Midbrain (tissue), 1 donor: ENCODE data around the gene FNBP1L.

Experiments
- DNase-seq: peaks from one replicate; lab custom pipeline; 2025; lab: John Stamatoyannopoulos, UW

Gene FNBP1L

DNA sequence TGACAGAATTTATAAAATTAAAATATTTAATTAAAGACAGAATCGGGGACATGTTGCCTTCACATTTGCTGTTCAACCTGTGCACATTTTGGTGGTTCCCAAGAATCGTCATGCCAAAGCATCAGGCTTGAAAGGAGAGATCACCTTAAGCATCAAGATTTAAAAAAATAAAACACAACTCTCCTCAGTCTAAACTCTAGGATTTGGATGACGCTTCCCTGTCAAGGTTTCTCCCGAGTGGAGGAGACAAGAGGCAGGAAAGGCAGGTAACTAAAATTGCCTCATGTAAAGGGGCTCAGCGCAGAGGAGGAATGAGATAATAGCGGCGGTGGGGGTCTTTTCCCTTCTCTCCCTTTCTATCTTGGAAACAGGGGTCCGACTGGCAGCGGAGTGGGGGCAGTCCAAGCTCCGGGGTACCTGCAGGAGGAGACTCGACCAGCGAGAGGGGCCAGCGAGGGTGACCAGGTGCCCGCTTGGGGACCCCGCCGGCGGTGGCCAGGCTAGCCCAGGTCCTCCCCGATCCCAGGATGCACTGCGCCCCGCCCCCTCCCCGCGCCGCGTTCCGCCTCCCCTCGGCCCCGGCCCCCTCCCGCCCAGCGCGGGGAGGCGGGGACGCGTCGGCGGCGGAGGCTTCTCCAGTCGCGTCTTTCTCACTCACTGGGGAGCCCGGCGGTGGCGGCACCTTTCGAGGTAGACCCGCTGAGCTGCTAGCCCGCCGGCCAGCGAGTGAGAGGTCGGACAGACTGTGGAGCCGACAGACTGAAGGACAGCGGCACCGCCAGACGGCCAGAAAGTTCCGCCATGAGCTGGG, at the start of gene FNBP1L:
Gene FNBP1L, plus strand, starts transcription at position 638 of the 811 bp plus-strand sequence. Its CDS starts 164 bp downstream, at position 802.
- DNase-seq: peak; percentile 69

DNA sequence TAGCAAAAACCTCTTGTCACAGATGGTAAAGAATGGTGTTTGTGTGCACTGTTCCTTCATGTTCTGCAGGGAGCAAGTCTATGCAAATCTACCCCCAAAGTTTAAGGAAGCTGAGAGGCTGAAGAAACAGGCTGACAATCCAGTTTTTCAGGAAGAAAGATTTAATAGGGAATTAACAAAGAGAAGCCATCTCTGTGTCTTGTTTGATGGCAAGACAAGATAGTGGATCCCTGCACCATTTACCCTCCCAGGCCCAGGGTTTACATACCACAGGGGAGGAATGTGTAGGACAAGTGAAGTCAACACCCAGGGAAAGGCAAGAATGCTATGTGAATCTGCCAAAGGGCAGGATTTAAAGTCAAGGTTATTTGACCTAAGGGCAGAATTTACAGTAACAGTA, 48.1 kb upstream of the FNBP1L start:
- DNase-seq: no peak

DNA sequence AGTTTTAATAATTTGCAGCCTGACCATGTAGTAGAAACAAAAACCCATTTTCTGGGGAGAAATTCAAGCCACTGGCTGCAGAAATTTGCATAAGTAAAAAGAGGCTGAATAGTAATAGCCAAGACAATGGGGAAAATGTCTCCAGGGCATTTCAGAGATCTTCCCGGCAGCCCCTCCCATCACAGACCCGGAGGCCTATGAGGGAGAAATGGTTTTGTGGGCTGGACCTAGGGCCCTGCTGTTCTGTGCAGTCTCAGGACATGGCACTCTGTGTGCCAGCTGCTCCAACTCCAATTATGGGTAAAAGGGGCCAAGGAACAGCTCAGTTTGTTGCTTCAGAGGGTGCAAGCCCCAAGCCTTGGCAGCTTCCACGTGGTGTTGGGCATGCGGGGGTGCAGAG, 39.7 kb upstream of the FNBP1L start:
- no peak for DNase-seq

DNA sequence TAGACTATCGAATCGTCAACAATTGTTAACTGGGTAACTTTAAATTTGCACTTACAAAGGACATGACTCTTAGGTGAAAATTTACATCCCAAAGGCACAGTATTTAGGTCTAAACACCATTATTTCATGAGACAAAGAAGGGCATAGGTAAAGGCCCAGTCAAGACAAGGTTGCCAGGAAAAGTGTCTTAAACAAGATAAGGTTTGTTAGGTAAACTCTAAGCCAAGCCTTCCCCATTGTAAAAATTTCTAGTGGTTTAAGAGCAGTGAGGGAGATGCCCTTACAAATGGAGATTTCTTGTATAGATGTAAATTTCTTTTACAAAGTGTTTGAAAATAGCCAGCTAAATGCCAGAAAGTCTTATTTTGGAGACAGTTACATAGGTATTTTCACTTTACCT, 36.9 kb upstream of the FNBP1L start:
- DNase-seq: no peak

DNA sequence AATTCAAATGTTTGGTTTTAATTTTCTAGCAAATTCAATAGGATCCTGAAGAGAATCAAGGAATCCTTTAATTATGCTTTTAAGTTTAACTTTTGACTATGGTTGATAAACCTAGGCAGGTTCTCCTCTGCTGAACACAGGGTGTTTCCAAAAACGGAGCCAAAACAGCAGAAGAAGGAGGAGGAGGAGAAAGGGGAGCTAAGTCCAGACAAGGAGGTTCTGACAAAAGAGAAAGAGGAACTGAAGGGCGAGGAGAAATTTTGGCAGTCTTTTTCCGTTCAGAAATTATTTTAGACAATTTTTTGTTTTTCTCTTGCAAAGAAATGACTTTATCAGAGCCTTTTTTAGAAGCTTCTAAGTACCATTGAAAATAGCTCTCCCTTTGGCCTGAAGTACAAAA, 33.2 kb upstream of the FNBP1L start:
- DNase-seq: no peak

DNA sequence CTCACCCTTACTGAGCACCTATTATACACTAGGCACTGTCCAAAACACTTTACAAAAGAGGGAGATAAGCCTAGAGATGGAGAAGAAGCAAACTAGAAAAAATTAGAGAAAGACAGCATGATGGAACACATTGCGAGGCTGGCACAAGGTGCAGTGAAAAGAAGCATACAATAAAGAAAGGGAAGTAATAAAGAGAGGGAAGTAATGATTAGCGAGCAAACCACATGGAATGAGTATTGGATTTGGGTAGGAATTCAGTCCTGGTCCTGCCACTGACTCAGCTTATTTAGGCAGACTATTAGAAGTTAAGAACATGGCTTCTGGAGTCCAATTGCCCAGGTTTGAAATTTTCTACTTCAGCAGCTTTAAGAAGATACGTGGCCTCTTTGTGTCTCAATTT, 32.6 kb upstream of the FNBP1L start:
- no peak for DNase-seq

GRCh38 chr1:93416183-93416582, 31.7 kb upstream of the FNBP1L start:
- DNase-seq: no peak

DNA sequence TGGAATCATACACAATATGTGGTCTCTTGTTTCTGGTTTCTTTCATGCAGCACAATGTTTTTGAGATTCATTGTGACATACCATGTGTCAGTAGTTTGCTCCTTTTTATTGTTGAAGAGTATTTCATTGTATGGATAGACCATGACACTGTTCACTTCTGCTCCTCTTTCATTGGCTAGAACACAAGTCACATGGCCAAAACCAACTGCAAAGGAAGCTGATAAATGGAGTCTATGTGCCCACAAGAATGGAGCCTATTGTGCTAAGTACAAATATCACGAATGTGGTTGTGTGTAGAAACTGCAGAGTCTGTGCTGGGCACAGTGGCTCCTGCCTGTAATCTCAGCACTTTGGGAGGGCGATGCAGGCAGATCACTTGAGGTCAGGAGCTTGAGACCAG, 28.6 kb upstream of the FNBP1L start:
- no peak for DNase-seq

GRCh38 chr1:93420400-93420799, 27.5 kb upstream of the FNBP1L start:
- no peak for DNase-seq

DNA sequence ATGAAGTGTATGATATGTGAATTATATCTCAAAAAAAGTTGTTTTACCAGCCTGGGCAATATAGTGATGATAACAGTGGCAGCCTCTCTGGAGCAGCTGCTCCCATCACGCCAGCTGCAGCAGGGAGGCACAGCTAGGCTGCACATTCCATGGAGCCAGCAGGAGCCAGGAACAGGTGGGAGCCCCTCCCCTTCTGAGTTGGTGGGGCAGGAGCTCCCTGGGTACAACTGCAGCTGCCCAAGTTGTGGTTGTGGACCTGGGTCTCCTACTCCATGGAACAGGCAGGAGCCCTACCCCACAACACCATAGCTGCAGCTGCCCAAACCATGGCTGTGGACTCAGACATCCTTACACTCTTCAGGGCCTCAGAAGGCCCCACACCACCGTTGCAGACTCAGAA, 21.7 kb upstream of the FNBP1L start:
- no peak for DNase-seq

GRCh38 chr1:93427656-93428055, 20.3 kb upstream of the FNBP1L start:
- DNase-seq: no peak

GRCh38 chr1:93433407-93433961, 14.4 kb upstream of the FNBP1L start:
- no peak for DNase-seq

- no peak for DNase-seq
Measured at GRCh38 chr1:93434088-93434487, 13.8 kb upstream of the FNBP1L start.

- DNase-seq: no peak
Measured at GRCh38 chr1:93434987-93435386, 12.9 kb upstream of the FNBP1L start.

DNA sequence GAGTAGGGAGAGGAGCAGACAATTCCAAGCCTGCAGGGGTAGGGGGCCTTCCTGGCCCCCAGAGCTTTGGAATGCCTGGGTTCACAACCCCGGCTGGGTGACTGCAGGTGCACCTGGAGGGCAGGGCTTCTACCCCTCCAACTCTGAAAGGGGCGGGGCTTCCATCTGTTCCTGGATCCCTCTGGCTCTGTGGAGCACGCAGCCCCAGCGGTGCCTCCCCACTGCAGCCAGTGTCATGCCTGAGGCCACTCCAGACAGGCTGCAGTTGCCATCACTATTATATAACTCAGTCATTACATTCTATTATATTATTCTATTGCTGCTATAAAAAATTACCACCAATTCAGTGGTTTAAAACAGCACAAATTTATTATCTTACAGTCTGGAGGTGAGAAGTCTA, 12.5 kb upstream of the FNBP1L start:
- DNase-seq: no peak

GRCh38 chr1:93436496-93436895, 11.4 kb upstream of the FNBP1L start:
- DNase-seq: no peak

GRCh38 chr1:93437976-93438605, 9.8 kb upstream of the FNBP1L start:
- peak; percentile 24 for DNase-seq

DNA sequence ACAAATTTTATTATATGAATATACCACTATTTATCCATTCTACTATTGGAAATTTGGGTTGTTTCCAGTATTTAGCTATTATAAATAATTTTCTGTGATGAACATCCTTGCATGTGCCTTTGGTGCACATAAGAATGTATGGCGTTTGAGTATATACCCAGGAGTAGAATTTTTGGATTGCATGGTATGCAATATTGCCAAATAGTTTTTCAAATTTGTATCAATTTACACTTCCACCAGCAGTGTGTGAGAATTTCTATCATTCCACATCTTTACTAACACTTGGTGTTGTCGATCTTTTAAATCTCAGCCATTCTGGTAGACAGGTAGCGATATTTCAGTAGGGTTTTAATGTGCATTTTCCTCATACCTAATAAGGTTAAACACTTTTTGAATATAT, 9.2 kb upstream of the FNBP1L start:
- DNase-seq: no peak

DNA sequence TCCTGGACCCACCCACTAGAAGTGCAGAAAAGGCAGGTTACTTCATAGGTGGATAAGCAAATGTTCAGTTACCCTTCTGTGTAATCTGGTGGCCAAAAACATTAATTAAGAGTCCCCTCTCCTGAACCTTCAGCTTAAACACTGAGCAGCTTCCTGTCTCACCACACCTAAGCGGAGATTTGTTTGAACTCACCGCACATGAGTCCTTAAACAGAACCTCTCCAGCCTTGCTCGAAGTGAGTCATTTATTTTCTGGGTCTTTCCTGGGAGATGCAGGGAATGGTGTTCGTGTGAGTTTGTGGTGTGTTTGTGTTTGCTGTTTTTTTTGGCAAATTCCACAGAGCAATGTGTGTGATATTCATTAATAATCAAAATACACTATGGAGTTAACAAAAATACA, 7.6 kb upstream of the FNBP1L start:
- no peak for DNase-seq

- no peak for DNase-seq
Measured at GRCh38 chr1:93440706-93441105, 7.2 kb upstream of the FNBP1L start.

DNA sequence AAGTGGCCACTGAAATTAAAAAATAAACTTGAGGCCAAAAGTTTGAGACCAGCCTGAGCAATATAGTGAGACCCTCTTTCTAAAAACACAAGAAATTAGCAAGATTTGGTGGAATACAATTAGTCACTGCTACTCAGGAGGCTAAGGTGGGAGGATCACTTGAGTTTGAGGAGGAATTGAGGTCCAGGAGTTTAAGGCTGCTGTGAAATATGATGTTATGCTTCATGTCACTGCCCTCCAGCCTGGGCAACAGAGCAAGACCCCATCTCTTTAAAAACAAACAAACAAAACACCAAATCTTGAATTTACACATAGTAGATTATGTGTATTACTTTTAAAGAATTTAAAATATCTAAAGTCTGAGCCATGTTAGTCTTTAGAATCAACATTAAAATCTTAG, 6.3 kb upstream of the FNBP1L start:
- no peak for DNase-seq

DNA sequence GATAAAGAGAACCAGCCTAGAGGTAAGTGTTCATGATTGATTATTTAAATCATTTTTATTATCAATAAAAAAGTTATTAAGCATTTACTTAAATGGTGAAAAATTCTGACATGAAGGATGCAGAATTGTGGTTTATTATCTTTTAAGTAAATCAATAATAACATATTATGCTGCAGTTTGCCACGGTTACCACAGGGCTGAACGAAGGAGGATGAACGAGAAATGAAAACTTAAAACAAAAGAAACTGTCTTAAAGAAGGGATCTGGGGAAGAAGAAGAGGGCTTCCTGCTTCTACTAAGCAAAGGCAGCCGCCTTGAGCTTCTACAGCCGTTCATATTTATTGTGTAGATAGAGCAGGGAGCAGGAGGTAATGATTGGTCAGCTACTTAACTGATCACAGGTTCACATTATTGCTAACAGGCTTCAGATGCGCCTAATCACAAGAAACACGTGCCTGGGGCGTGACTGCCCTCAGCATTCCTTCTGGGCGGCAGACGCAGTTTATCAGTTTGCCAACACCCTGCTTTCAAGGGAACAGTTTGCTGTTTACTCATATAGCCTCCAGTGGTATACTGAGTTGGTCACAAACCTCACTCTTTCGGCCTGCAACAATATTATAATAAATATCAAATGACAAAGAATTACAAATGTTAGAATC, 5.8 kb upstream of the FNBP1L start:
- no peak for DNase-seq

- no peak for DNase-seq
Measured at GRCh38 chr1:93442741-93443140, 5.2 kb upstream of the FNBP1L start.
